HG03558 (cell line): ENCODE results near the gene ARHGAP15.

Experiments used
- ATAC-seq: cut with Tn5 transposase; IDR thresholded peaks from one replicate; pipeline ENCODE4 v1.9.1; 2021; ENCODE audit warnings: moderate number of reproducible peaks; ENCODE audit not compliant: unreplicated experiment; ENCODE audit errors: extremely low read depth

Gene ARHGAP15

DNA sequence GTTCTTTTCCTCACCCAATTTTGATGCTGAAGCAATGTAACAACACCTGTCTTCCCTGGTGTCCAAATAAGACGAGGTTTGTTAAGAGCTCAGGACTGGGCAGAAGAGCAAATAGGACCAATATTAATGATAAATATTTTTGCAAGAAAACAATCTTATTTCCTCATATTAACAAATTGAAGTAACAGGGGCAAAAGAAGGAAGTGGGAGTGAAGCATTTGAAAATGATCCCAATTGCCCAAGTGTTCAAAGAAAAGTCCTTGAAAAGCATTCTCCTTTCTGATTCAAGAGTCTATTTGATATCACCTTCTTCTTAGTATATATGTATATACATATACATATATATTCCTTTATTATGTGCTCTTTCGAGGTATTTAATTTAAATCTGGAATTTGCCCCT lies 418.8 kb downstream of the ARHGAP15 start:
- ATAC-seq: no peak

GRCh38 chr2:143550500-143550899 lies 421.3 kb downstream of the ARHGAP15 start:
- no peak for ATAC-seq

DNA sequence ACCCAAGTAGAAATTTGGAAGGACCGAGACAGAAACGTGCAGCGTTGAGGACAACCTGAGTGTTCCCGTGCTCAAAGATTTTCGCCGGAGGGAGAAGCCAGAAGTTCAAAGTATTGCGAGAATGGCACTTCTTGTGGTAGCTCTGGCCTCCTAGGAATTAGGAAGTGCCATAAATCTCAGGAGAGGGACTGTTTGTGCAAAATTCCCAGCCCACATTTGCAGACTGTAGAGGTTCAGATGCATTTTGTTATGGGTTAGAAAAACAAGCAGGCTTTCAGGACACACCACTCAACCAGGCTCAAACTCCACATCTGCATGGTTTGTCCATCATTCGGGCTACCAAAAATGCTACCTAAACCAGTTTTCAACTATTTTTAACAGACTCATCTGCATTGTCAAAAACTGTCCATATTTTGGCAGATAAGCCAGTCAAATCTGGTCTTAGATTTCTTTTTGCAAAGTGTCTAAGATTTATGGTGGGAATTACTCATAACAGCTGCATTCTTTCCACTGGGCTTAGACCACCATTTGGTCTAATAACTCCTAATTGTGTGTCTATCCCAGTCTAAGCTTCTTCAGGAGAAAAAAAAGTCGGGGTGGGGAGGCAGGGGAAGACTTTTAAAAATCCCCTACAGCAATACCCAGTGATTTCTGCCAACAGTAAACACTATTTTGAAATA lies 422.9 kb downstream of the ARHGAP15 start:
- ATAC-seq: no peak

- ATAC-seq: no peak
Observed at GRCh38 chr2:143553261-143553660, 424.0 kb downstream of the ARHGAP15 start.

DNA sequence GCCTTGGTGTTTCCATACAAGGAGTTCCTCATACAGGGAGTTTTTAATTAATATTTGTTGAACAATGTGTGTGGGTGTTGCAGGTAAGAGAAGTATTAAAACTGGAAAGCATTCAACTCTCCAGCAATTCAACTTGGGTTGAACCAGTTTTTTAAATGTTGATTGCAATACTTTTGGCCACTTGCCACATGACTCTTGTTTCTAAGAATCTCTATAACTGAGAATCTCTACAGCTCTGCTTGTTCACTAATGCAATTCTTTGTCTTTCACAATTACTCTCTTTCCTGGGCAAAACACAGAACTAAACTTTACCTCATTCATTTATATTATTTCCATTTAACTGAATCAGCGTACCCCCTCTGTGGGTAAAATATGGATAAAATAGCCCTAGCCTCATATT lies 429.4 kb downstream of the ARHGAP15 start:
- no peak for ATAC-seq

DNA sequence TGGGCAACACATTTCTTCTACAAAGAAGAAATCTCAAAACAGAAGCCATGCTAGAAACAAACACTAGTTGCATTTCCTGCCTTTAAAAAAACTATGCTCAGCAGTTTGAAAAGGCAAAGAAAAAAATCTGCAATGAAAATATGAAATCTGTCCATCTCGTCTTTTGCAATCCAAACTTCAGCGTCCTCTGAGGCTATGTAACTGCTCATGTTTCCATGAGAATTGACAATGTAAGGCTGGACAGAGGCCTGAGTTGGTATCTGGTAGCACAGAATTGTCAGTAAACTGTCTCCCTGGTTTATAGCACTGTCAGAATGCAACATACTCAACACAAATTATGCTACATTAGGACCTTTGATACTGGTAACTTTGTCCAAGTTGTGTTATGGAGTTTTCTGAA lies 429.9 kb downstream of the ARHGAP15 start:
- ATAC-seq: no peak

DNA sequence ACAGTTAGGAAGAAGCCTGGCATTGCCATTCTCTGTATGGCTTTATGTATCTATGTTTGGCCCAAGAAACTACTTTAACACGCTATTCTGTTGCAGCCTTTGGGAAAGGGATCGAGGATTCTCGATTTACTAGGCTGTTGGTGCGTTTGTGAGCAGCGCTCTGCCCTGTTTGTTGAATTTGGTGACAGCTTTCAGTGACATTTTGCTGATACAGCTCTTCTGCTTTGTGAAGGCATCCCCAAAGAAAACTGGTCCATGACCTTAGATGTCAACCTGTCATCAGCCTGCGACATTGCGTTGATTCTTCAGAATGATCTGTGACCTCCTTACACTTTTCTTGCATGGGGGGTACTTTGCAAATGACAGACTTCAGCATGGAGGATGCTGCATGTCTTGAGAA lies 431.5 kb downstream of the ARHGAP15 start:
- no peak for ATAC-seq

DNA sequence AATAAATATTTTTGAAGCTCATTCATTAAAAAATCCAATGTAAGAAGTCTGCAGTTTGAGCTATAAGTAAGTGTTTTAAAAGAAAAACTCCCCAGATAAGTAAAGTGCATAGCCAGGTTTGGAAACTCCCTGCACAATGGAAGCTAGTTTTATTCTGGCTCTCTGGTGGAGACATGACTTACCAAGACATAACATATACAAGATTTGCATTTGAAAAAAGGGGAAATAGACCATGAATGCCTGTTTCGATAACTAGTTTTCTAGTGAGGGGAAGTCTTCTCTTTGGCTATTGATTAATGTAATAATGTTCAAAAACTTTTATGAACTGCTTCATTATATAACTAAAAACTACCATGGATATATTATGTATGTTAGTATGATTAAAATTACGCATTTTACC lies 435.2 kb downstream of the ARHGAP15 start:
- ATAC-seq: peak; percentile 84

GRCh38 chr2:143571747-143572146 lies 442.5 kb downstream of the ARHGAP15 start:
- ATAC-seq: no peak

DNA sequence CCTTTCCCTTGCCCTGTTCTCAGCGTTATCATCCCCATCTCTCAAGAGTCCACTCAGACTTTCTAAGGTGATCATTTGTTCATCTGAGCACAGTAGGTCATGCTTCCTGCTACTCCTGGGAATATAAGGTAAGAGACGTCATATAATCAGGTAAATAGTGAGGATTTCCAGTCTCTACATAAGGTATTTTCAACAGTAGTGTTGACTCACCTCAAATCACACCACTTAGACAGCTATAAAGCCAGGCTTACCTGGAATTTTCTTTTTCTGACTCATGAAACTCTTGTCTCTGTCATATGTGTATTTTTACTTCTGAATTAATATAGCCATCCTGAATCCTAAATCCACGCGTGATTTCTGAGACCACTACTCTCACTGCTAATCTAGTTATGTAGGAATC lies 443.2 kb downstream of the ARHGAP15 start:
- ATAC-seq: no peak

GRCh38 chr2:143574069-143574468 lies 444.9 kb downstream of the ARHGAP15 start:
- ATAC-seq: no peak

DNA sequence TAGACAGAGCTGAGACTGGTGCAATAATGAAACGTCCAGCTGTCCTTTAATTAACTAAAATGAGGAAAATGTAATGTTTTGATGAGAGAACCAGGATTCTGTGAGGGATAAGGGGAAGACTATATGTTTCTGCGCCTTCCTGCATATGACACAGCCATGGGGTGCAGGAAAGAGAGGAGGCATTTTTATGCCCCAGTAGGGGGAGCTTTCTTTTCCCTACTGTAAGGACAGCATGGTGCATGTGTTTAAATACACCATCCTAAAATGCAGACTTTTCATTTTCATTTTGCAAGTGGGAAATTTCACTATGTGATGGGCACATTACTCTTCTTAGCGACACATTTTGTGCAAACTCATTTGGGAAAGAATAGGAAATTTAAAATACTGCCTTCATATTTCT lies 446.1 kb downstream of the ARHGAP15 start:
- ATAC-seq: no peak

DNA sequence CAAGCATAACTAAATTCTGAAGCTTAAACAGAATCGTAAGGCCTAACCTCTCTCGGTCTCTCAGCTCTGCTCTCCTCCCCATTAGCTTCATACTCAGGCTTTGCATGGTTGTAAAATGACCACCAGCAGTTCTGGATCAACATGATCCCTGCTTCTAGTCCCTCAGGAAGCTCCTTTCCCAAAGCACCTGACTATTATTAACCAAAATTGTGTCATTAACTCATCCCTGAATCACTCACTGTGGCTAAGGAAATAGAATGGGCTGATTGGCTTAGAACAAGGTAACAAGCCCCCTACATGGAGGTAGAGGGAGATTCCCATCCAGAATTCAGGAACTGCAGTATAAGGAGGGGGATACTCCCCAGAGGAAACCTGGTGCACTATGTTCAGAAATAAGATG lies 448.3 kb downstream of the ARHGAP15 start:
- ATAC-seq: no peak

DNA sequence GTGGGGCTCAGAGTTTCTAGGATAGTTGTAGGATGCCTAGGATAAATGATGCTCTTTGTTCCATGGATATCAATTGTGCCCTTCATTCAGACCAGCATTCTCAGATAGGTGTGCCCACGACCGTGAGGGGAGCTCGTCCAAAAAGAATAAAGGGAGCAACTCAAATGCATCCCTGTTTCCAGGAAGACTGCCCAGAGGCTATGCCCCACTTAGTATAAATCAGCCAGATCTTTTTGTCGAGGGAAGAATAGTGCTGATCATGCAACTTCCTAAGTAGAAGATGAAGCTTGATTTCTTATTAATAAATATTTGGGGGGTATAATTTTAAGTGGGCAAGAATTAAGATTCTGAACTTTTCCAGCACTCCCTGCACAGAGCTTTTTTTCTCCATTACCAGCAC lies 450.2 kb downstream of the ARHGAP15 start:
- no peak for ATAC-seq

DNA sequence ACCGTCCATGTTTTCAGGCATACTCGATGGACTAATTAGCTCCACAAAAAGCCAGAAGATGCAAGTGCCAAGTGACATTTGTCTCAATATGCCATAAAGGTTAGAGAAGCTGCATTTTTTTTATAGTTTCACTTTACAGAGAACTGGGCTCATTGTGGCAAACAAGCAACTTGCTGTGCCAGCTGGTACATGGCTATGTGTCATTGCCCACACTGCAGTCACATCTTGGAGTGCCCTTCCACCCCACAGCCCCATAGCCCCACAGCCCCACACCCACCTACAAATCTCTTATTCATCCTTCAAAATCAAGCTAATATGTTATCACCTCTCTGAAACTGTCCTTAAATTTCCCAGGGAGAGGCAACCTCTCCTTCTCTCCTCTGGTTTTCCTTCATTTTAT lies 451.9 kb downstream of the ARHGAP15 start:
- ATAC-seq: no peak

- ATAC-seq: no peak
Observed at GRCh38 chr2:143582046-143582747, 453.0 kb downstream of the ARHGAP15 start.

GRCh38 chr2:143584936-143585335 lies 455.7 kb downstream of the ARHGAP15 start:
- ATAC-seq: no peak

GRCh38 chr2:143586119-143586518 lies 456.9 kb downstream of the ARHGAP15 start:
- ATAC-seq: no peak

DNA sequence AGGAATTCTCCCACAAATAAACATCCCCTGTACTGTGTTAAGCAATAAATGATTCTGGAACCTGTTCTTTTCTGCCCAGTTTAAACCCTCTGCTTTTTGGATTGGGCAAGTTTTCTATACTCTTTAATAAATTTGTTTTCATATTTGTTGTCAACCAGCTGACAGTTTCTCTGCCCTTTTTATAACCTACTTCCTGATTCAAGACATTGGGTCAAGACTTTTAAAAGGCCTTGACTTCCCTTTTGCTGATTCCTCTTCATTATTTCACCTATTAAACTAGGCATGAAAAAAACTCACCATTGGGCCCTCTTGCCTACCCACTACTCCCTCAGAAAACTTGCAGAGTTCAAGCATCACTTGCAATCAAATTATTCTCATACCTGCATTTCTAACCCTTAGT lies 459.5 kb downstream of the ARHGAP15 start:
- no peak for ATAC-seq

- no peak for ATAC-seq
Observed at GRCh38 chr2:143594161-143594560, 464.9 kb downstream of the ARHGAP15 start.

DNA sequence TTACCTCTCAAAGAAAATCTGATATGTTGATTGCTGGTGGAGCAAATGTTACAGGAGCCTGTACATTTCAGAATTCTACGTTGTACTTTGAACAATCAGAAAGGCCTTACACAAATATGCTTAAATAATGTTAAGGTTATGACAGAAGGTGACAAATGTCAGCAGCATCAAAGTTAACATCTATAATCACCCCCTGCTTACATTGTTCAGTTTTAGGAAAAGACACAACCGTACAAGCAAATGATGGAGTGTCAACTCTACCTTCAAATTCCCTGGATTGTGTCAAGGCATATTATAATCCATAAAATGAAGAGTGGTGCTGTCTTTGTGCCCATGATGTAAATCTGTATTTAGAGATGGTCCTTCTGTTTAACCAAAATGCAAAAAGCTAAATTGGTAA lies 465.5 kb downstream of the ARHGAP15 start:
- no peak for ATAC-seq

DNA sequence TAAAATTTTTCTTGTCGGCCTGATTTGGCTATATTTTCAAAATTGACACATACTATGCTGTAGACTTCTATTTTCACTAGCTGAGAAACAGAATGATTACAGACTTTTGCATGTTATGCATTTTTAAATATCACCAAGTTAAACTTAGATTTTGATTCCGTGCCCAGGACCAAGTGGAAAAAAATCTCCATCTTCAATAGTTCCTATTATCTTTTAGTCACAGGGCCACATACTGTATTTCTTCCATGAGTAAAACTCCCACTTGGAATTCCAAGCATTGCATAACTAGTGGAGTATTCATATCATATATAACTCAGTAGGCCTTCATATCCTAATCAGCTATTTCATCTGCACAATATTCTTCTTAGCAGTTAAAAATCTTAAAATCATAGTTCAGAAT lies 470.9 kb downstream of the ARHGAP15 start:
- ATAC-seq: no peak
